Measurements from ENCODE around the gene GEMIN2. TPM values are rescaled to one million over a fixed set of nuclear protein-coding genes. Genes with fewer than 3 reads are reported as not detected.

The GEMIN2 gene
- total RNA-seq, 1 experiment from 2014 or later = 15.1 TPM

DNA sequence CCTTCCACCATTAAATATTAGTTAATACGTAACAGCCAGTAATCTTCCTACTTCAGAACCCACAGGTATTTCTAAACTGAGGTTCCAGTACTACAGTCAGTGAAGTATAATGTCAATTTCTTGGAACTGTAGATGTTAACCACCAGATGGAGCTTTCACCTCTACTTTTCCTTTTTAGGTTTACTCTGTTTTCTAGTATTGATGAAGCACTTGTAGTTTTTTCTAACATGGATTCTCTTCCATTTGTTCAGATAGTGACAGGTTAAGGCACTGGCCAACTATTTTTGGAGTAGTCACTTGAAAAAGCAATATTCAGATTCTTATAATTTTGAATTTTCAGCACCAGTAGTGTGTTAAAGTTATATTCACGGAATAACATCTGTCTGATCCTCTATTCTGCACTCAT, 6.5 kb upstream of the GEMIN2 start:
- H3K4me1 ChIP-seq (ENCODE audit: control insufficient read depth, insufficient read depth, low read length) = no peaks in the 10 kb centered on the region
- ChIA-PET POLR2A (no interaction called here), CTCF (no interaction called here)
- TF ChIP-seq POLR2AphosphoS5 (IDR thresholded peaks at IDR 0.05; ENCODE audit: low read depth, low read length) (no peak), CTCF (IDR thresholded peaks at IDR 0.05) (no peak; the same call in 1 of the 2 replicates), SIN3A (IDR thresholded peaks at IDR 0.05; ENCODE audit: borderline replicate concordance, insufficient read depth, low read depth, low read length) (no peak), TCF7L2 (IDR thresholded peaks at IDR 0.05; ENCODE audit: low read depth, low read length) (no peak), REST (IDR thresholded peaks at IDR 0.05; ENCODE audit: insufficient read depth in 1 of 2, low read depth in 2 of 2, low read length in 1 of 2) (no peak)
- no peak overlapping the region for H3K27ac ChIP-seq (ENCODE audit: low read length)
- no peaks in the 10 kb centered on the region for H3K27me3 ChIP-seq (ENCODE audit: control insufficient read depth, insufficient read depth, low read length)
- H3K9me3 ChIP-seq (ENCODE audit: control insufficient read depth, insufficient read depth, low read depth, low read length) = no peaks in the 10 kb centered on the region
- DNase-seq (ENCODE audit: low read depth, low spot score) (no peak), ATAC-seq (no peak)
- in situ Hi-C loops (cut with HindIII; ENCODE audit: low pct_unique_long_range_greater_than_20kb, low sequenced_read_pairs) = no loop called here
- no TSS peak for BruUV-seq (replicated peaks)
- intact Hi-C loops (cut with micrococcal nuclease; ENCODE audit: unreplicated experiment) = loop anchor here (5.0 kb wide), 2 partner anchors 260 to 325 kb away; partner anchors contain the start of gene FBXO33
- H3K4me3 ChIP-seq (ENCODE audit: low read depth in 2 of 2, low read length in 2 of 2) = no peak overlapping the region
- no peaks in the 10 kb centered on the region; the same call in 1 of the 2 replicates for H3K36me3 ChIP-seq (ENCODE audit: control insufficient read depth, insufficient read depth, low read length)

GRCh38 chr14:39108791-39109190, 5.3 kb upstream of the GEMIN2 start:
- no peaks in the 10 kb centered on the region for H3K36me3 ChIP-seq (ENCODE audit: control insufficient read depth, insufficient read depth, low read length)
- no TSS peak for BruUV-seq (replicated peaks)
- no peaks in the 10 kb centered on the region; the same call in 1 of the 2 replicates for H3K4me1 ChIP-seq (ENCODE audit: control insufficient read depth, insufficient read depth, low read length)
- no peak overlapping the region for H3K27ac ChIP-seq (ENCODE audit: low read length)
- H3K27me3 ChIP-seq (ENCODE audit: control insufficient read depth, insufficient read depth, low read length) = no peaks in the 10 kb centered on the region
- intact Hi-C loops (cut with micrococcal nuclease; ENCODE audit: unreplicated experiment) (loop anchor here (5.0 kb wide), 2 partner anchors 259 to 324 kb away; partner anchors contain the start of gene FBXO33), in situ Hi-C loops (cut with HindIII; ENCODE audit: low pct_unique_long_range_greater_than_20kb, low sequenced_read_pairs) (no loop called here)
- H3K4me3 ChIP-seq (ENCODE audit: low read depth in 2 of 2, low read length in 2 of 2) = no peak overlapping the region
- TF ChIP-seq REST (IDR thresholded peaks at IDR 0.05; ENCODE audit: insufficient read depth in 1 of 2, low read depth in 2 of 2, low read length in 1 of 2) (no peak), TCF7L2 (IDR thresholded peaks at IDR 0.05; ENCODE audit: low read depth, low read length) (no peak), SIN3A (IDR thresholded peaks at IDR 0.05; ENCODE audit: borderline replicate concordance, insufficient read depth, low read depth, low read length) (no peak), POLR2AphosphoS5 (IDR thresholded peaks at IDR 0.05; ENCODE audit: low read depth, low read length) (no peak), CTCF (IDR thresholded peaks at IDR 0.05) (no peak)
- no peak for DNase-seq (ENCODE audit: low read depth, low spot score)
- no peaks in the 10 kb centered on the region for H3K9me3 ChIP-seq (ENCODE audit: control insufficient read depth, insufficient read depth, low read depth, low read length)
- POLR2A ChIA-PET = no interaction called here
- ATAC-seq = no peak
- CTCF ChIA-PET = interaction anchor here (0.6 kb wide), 1 partner anchor 117 kb away, joined by 7 read pairs; no protein-coding TSS in a partner anchor
